ENCODE measurements around the gene BABAM2.
"Not testable (repeated sequence)": the region's sequence is repeated elsewhere in the genome, so short reads cannot be mapped to it uniquely, and the experiment has no call there.

BABAM2 gene

DNA sequence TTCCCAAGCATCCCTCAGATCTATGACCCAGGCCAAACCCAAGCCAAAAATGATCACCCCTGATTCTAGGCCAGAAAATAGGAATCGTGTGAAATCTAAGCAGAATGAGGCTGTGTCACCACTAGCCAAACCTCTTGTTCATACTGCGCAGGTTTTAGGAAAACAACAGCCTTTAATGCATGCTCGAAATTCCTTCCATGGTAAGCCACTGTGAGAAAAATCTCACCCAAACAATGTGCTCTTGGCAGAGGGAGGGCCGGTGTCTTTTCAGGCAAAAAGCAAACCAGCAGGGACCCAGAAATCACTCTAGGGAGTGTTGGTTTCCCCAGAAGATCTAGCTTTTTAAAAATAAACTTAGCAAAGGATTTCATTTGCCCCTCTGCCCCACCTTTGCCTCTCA is 430.9 kb downstream of the BABAM2 start:
- no peak for FAIRE-seq

DNA sequence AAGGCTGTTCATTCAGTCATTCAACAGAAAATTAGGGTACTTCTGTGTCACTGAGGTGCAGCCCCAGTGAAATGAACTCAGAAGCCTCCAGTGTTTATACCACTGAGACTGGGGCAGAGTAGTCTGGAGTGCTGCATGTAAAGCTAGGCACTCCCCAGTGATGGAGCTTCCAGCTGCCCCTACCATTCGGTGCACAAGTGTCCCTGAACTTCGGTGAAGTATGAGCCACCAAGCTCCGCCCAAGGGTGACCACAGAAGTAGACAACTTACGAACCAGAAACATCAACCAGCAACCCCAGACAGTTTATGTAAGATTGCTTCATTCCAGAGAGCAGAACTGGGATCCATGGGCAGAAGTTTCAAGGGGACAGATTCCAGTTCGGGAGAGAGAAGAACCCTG is 431.5 kb downstream of the BABAM2 start:
- no peak for FAIRE-seq

DNA sequence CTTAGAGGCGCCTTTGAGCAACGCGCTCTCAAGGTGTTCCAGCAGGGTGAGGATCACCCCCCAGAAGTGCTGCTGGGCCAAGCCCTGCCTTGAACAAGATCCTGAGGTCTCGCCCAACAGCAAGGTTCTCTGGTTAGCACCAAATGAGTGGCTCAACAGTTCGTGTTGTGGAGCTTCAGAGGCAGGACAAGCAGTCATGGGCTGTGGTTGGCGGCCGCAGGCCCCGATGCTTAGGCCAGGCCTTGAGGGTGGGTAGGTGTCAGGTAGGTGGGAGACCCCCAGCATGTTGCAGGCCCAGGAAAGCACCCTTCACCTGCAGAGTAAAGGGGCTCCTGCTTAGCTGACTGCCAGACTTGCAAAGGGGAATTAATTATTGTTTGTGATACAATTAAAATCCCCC is 431.9 kb downstream of the BABAM2 start:
- FAIRE-seq, result no peak

DNA sequence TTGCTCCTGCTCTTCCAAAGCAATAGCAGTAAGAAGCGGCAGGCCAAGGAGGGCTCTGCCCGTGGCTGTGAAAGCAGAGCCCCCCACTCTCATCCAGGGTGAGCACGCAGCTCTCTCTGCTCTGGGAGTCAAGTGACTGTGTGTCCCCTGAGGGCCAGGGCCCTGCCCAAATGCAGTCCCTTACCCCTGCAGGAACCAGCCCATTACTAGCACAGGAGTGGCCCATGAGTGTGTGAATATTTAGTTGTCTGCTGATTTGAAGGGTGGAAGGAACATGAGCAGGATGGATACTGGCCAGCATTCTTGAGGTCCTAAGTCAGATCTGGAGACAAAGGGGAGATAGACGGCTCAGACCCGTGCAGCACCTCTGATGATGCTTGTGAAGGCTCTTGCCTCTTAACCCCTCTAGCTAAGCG is 432.5 kb downstream of the BABAM2 start:
- no peak for FAIRE-seq

DNA sequence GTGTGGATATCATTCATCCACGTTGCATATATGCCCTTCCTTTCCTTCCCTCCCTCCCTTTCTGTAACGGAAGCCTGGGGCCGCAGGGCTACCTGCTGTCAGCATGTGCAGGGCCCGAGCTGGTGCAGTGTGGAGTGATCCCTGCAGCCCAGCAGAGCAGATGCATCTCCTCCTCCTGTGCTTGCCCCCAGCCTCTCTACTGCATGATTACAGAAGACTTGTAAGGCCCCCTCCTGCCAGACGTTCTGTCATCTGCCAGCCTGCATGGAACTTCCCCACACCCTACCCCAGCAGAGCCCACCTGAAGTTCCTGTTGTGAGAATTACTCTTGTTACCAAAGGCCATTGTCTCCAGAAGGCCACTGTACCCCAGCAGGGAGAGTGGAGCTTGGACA is 434.6 kb downstream of the BABAM2 start:
- FAIRE-seq, result no peak

DNA sequence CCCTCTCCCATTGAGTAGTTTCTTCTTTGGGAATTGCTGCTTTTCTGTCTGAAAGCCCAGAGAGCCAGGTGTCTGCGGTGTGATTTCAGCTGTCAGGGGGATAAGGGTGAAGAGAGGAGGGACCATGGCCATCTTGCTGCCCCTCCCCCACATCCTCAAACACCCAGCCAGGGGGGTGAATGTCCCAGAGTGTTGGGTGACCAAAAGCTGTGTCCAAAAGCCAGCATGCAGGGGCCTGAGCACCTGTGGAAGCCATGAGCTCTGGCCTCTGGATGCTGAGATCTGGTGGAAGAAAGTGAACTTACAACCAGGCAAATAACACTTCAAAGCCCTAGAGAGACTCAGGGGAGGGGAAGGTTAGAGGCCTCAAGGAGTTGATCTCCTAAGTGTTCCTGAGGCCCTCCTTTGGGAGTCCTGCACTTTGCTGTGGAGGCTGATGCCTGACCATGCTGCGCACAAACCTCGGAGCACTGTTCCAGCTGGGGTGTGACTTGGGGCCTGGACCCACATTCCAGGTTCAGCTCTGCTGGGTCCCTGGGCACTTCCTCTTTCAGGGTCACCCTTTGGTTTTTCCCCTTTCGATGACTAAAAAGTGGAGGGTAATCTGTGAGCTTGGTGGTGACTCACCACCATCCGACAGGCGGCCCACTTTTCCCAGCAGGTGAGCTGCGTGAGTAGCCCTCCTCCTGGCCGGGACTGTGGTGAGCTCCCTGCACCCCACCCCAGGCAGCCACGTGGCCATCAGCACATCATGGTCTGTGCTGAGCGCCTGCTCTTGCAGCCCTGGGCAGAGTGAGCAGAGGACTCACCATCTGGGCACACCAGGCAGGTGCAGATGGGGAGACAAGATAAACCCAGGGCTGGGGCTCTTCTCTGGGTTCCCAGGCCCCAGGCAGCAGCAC is 435.3 kb downstream of the BABAM2 start:
- FAIRE-seq, result no peak

DNA sequence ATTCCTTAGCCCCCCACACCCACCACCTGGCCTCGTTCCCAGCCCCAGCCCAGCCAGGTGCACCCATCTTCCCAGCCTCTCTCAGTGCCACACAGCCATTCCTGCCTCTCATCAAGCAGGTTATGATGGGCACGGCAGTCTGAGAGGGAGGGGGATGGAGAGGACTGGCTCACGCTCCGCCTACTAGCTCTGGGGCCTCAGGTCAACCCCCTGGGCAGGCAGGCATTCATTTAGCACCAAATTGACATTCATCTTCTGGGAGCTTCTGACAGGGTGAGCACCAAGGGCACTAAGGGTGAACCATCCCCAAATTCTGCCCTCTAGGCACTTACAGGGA is 435.9 kb downstream of the BABAM2 start:
- FAIRE-seq, result no peak

DNA sequence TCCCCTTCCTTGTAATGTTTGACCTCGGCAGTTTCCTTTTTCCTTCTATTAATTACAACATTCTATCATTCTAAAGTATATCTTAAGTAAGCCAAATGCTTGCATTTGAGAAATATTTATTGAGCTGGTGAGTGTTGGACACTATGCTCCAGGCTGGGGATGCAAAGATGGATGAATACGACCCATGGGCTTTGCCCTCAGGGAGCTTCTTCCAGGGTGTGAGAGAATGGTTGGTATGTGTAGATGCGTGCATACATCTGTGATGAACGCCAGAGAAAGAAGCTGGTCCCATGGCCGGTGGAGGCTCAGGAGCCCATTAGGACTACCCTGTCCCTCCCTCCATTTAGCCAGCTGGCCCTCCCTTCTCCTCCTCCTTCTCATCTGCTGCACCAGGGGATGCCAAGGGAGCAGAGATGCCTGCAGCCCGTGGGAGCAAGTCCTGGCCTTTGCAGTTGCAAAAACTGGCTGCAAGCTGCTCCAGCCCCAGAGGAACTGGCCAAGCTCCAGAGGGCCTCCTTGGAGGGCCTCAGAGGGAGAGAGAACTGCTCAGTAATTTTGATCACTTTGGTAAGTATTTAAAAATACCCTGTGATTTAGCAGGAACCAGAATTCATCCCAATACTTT is 436.5 kb downstream of the BABAM2 start:
- no peak for FAIRE-seq

DNA sequence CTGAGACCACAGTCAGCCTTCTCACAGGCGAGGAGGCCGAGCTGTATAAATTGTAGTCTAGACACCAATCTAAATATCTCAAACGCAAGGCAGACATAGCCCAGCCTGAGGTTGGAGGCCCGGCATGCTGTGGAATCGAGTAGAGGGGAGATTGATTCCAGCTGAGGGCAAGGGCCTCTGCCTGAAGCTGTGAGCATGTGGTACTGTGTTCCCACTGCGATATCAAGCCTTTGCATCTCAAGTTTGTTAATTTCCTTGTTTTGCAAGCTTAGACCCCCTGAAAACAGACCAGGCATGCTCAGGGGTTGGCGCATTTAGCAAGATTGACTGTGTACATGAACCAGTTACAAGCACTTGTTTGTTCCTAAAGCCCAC is 437.0 kb downstream of the BABAM2 start:
- FAIRE-seq, result no peak

DNA sequence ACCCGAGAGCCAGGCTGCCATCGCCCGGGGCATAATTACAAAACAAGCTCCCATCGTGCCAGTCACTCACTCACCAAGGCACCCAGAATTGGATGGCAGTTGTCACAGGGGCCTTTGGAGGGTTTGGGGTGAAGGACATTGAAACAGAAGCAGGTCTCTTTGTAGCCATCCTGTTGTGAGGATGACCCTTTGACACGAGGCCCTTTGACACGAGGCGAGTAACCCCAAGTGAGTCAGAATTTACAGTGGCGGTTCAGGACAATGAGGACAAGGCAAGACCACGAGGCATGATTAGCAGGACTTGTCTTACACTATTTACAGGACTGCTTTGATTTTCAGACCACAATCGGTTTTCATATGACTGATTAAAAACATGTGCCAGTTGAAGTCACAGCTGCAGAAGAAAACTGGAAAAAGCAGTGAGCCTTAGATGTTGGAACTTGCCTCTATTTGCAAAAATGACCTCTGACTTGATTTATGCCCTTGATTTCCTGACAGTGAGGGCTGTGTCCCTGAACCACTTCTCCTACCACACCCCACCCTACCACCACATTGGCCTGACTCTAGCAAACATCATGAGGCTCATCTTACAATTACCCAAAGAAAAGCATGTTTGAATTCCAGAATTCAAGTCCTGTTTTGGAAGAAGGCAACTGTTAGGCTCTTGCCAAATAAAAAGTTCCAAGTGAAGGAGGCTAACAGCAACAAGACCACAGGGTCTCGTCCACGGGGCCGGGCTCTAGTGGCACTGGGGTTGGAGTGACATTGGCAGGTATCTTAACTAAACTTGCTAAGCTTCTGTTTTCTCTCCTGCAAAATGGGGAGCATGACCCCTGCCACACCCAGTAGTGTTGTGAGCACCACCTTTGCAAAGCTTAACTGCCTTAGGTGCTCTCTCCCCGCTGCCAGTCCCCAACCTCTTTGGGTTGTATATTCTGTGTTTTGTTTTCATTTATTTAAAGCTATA is 437.7 kb downstream of the BABAM2 start:
- no peak for FAIRE-seq

DNA sequence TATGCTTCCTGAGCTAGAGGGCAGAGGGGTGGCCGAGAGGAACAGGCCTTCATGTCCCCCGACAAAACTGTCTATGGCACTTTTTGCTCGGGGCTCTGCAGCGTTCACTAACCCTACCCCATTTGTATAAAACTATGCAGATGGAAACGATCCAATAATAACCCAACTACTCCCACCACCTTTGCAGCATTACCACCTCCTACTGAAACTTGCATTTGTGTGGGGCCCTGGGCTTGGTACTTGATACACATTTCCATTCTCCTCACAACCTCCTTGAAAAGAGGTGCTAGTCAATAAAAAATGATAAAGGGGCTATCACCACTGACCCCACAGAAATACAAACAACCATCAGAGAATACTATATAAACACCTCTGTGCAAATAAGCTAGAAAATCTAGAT is 438.7 kb downstream of the BABAM2 start:
- no peak for FAIRE-seq

DNA sequence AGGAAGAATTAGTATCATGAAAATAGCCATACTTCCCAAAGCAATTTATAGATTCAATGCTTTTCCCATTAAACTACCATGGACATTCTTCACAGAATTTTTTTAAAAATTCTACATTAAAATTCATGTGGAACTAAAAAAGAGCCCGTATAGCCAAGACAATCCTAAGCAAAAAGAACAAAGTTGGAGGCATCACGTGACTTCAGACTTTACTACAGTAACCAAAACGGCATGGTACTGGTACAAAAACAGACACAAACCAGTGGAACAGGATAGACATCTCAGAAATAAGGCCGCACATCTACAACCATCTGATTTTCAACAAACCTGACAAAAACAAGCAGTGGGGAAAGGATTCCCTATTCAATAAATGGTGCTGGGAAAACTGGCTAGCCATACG is 440.2 kb downstream of the BABAM2 start:
- not testable (repeated sequence) for FAIRE-seq

DNA sequence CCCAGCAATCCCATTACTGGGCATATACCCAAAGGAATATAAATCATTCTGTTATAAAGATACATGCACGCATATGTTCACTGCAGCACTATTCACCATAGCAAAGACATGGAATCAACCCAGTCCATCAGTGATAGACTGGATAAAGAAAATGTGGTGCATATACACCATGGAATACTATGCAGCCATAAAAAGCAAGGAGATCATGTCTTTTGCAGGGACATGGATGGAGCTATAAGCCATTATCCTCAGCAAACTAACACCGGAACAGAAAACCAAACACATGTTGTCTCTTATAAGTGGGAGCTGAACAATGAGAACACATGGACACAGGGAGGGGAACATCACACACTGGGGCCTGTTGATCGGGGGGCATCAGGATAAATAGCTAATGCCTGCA is 441.3 kb downstream of the BABAM2 start:
- FAIRE-seq, result not testable (repeated sequence)

DNA sequence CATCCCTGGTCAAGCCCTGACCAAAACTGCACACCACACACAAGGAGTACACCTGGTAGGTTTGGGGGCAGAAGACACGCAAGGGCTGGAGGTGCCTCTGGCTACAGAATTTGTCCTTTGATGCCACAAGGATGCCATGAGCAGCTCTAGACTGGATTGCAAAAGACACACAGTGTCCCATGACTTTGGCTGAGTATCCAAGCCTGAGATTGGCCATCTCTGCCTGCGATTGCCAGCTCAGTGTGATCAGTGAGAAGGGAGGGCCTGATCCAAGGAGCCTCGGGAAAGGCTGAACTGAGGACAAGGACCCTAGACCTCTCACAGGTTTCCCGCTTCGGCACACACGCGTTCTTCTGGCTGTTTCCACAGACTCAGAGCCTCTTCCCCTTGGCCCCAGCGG is 442.2 kb downstream of the BABAM2 start:
- no peak for FAIRE-seq

DNA sequence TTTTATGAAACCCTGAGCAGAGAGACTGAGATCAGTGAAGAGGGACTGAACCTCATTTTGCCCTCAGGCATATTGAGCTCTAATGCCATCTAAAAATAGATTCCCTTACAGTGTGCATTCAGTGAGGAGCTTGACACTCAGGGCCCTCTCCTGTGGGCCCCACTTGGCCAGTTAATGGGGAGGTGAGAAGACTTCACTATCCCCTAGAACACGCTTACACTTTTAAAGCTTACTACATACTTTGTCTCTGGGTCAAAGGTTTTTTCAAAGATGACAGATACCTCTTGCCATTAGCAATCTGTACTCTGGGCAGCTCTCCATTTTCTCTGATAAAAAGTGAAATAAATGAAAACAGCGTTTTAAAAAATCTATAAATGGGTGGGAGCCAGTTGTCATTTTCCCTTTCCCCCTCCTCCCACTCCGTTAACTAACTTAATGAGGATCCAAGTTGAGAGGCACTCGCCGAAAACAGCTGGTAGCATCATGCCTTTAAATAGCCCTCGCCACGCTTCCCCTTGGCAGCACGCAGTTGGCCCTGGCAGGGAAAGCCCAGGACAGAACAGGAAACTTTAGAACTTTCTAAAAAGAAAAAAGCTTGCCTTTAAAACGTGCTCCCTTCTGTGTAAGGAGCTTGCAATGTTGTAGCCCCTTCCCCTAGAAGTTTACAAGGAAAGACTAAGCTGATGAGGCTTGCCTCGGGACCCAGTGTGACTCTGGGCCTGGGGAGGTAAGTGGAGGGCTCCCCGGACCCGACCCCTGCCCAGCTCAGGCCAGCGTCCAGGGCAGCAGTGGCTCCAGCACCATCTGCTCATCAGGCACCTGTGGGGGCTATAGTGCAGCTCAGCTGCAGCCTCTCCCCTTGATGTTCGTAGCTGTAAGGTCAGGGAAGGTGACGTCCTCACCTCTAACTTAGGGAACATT is 443.3 kb downstream of the BABAM2 start:
- FAIRE-seq, result no peak

DNA sequence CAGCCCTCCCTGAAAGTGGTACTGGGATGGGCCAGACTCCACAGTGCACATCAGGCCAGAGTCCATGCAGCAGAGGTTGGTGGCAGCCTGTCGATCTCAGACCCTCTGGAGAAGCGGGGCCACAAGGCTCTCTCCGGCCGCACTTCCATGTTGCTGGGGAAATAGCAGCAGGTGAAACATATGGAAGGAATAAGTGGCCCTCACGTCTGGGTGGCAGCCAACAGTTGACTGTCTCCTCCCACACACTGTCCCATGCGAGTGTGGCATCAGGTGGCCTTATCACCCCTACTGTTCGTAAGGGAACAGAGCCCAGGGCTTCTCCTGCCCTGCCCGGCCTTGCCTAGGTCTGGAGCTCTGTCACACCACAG is 444.0 kb downstream of the BABAM2 start:
- FAIRE-seq, result no peak

DNA sequence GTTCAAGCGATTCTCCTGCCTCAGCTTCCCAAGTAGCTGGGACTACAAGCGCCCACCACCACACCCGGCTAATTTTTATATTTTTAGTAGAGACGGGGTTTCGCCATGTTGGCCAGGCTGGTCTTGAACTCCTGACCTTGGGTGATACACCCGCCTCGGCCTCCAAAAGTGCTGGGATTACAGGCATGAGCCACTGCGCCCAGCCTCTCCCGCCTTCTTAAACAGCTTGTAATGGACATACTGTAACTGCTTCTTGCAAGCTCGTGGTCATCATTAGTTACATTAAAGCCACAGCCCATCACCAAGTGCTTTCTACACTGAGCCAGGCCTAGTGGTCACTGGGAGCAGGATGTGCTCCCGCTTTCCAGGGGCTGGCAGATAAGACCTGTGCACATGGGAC is 444.7 kb downstream of the BABAM2 start:
- FAIRE-seq, result not testable (repeated sequence)

DNA sequence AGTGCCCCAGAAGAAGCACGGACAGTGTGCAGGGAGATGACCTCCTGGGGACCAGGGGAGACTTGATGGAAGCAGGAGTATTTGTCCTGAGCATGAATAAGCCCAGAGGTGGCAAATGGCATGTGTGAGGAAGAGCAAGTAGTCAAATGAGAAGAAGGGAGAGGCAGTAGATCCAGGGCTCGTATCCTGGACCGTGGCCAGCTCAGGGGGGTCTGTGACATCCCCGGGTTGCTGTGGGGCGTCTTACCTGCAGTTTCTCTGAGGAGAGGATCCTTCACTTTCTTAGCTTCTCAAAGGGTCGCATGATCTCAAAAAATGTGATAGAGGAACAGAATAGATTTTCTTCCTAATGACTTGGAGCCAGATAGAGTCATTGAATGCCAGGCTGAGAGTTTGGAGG is 445.1 kb downstream of the BABAM2 start:
- no peak for FAIRE-seq

DNA sequence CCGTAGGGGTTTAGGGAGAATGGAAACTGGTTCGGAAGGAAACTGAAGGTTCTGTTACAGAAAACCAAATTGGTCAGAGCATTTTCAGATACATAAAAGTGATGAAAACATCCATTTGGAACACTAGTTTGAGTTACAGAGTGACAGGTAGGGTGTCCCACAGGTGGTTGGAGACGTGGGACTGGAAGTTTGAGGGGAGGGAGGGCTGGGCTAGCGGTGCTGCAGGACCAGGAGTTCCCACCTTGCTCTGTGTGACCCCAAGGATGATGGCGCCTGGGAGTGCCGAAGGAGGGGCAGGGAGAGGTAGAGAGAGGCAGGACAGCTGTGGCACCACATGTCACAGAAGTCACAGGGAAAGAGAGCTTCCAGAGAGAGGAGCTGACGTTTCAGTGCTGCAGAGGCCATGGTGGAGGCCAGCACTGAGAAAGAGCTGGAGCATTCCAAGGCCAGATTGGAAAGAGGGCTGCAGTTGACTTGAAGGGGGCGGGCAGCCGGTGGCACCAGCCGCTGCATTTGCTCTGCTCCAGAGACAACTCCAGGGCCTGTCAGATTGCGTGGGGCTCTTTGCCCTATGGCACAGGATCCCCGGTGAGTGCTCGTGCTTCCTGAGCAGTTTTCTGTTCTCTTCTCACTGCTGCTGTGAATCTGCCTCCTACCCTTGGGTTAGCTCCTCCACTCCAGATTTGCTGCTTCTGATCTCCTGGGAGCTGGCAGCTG is 445.9 kb downstream of the BABAM2 start:
- FAIRE-seq, result no peak

DNA sequence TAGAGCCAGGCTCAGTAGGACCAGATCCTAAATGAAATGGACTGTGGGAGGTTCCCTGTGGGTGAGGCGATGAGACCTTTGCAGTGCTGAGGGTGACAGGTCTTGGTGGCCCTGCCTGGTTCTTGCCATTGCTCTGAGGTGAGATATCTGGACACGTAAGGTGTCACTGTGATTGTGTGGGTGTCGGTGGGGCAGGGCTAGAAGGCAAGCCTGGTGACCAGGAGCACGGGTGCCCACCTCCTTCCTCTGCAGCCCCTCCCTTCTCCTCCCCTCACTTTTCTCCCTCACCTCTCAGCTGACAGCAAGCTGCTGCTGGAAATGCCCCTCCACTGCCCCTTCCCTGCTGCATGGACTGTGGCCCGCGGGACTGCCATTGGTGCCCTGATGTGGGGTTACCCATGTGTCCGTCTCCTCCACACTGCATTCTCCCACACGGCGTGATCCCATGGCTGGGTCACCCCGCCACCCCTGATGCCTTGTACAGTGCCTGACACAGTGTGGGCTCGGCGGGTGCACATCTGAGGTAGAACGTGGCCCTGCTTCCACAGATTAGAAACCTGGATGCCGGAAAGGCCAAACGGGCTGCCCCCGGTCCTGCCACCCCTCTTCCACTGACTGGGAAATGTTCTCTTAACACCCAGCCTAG is 446.6 kb downstream of the BABAM2 start:
- no peak for FAIRE-seq

All from islet of Langerhans (tissue), 1 donor.